ENCODE data around the gene SEPSECS. TPM values are rescaled to one million over a fixed set of nuclear protein-coding genes. Genes with fewer than 3 reads are reported as not detected.

Gene SEPSECS
- polyA plus RNA-seq, 1 donor (not counting 4 experiments of a cell fraction or from before 2014, with no cell fraction given): 6.6 TPM

GRCh38 chr4:25112995-25113380 is 47.3 kb downstream of the SEPSECS start:
- H2AFZ ChIP-seq (ENCODE audit: control insufficient read depth, low read length): no peak overlapping the region
- DNase-seq (ENCODE audit: low read depth, low spot score): no peak
- no peak for FAIRE-seq
- no peaks in the 10 kb centered on the region for H3K79me2 ChIP-seq (ENCODE audit: control insufficient read depth, insufficient read depth, low read length)
- no peaks in the 10 kb centered on the region for H3K9me3 ChIP-seq (ENCODE audit: control insufficient read depth, low read depth, low read length)
- TF ChIP-seq EZH2 (IDR thresholded peaks at IDR 0.05; ENCODE audit: low read length): no peak
- no peak overlapping the region for H3K4me2 ChIP-seq (ENCODE audit: control insufficient read depth, extremely low read depth, insufficient read depth, low read depth, low read length)
- no peak overlapping the region for H3K27ac ChIP-seq (ENCODE audit: control insufficient read depth, insufficient read depth, low read length)
- no peaks in the 10 kb centered on the region for H3K36me3 ChIP-seq (ENCODE audit: control insufficient read depth in 2 of 2, extremely low read depth in 1 of 2, insufficient read depth in 2 of 2, low read length in 2 of 2)
- dilution Hi-C loops (cut with MboI; ENCODE audit: extremely low pct_ligation_motif_present, low sequenced_read_pairs): no loop called here
- no peak overlapping the region for H3K9ac ChIP-seq (ENCODE audit: control insufficient read depth, extremely low read depth, insufficient read depth, low read length)
- no peaks in the 10 kb centered on the region for H3K4me1 ChIP-seq (ENCODE audit: control insufficient read depth, extremely low read depth, insufficient read depth, low read length)
- no peaks in the 10 kb centered on the region for H3K27me3 ChIP-seq (ENCODE audit: control insufficient read depth, extremely low read depth, insufficient read depth, low read length)
- H3K4me3 ChIP-seq (ENCODE audit: control insufficient read depth in 2 of 3, extremely low read depth in 1 of 3, insufficient read depth in 2 of 3, low read depth in 1 of 3, low read length in 3 of 3): no peak overlapping the region
- H4K20me1 ChIP-seq (ENCODE audit: control insufficient read depth, extremely low read depth, insufficient read depth, low read length): no peaks in the 10 kb centered on the region
- H3K9me1 ChIP-seq (ENCODE audit: control insufficient read depth, extremely low read depth, insufficient read depth, low read length): no peaks in the 10 kb centered on the region

- no peak overlapping the region for H3K4me2 ChIP-seq (ENCODE audit: control insufficient read depth, extremely low read depth, insufficient read depth, low read depth, low read length)
- dilution Hi-C loops (cut with MboI; ENCODE audit: extremely low pct_ligation_motif_present, low sequenced_read_pairs): no loop called here
- H3K36me3 ChIP-seq (ENCODE audit: control insufficient read depth in 2 of 2, extremely low read depth in 1 of 2, insufficient read depth in 2 of 2, low read length in 2 of 2): no peaks in the 10 kb centered on the region
- H3K27me3 ChIP-seq (ENCODE audit: control insufficient read depth, extremely low read depth, insufficient read depth, low read length): no peaks in the 10 kb centered on the region
- H3K9me3 ChIP-seq (ENCODE audit: control insufficient read depth, low read depth, low read length): no peaks in the 10 kb centered on the region
- FAIRE-seq (no peak), DNase-seq (ENCODE audit: low read depth, low spot score) (no peak)
- no peak for TF ChIP-seq EZH2 (IDR thresholded peaks at IDR 0.05; ENCODE audit: low read length)
- no peak for TF ChIP-seq CTCF (optimal IDR thresholded peaks at IDR 0.05 in 1 of 3, IDR thresholded peaks at IDR 0.05 in 1 of 3, conservative IDR thresholded peaks at IDR 0.05 in 1 of 3; ENCODE audit: extremely low read depth in 1 of 3, insufficient read depth in 2 of 3, low read length in 3 of 3)
- H4K20me1 ChIP-seq (ENCODE audit: control insufficient read depth, extremely low read depth, insufficient read depth, low read length): no peaks in the 10 kb centered on the region
- no peaks in the 10 kb centered on the region for H3K4me1 ChIP-seq (ENCODE audit: control insufficient read depth, extremely low read depth, insufficient read depth, low read length)
- no peak overlapping the region for H3K9ac ChIP-seq (ENCODE audit: control insufficient read depth, extremely low read depth, insufficient read depth, low read length)
- no peaks in the 10 kb centered on the region for H3K9me1 ChIP-seq (ENCODE audit: control insufficient read depth, extremely low read depth, insufficient read depth, low read length)
- no peak overlapping the region for H3K4me3 ChIP-seq (ENCODE audit: control insufficient read depth in 2 of 3, extremely low read depth in 1 of 3, insufficient read depth in 2 of 3, low read depth in 1 of 3, low read length in 3 of 3)
- no peaks in the 10 kb centered on the region for H3K79me2 ChIP-seq (ENCODE audit: control insufficient read depth, insufficient read depth, low read length)
- H2AFZ ChIP-seq (ENCODE audit: control insufficient read depth, low read length): no peak overlapping the region
- H3K27ac ChIP-seq (ENCODE audit: control insufficient read depth, insufficient read depth, low read length): no peak overlapping the region
These were observed 47.8 kb downstream of the SEPSECS start for GRCh38 chr4:25112366-25112994.

All from keratinocyte (primary cell).